HepG2 (cell line): ENCODE data around the gene SLC8A2. TPM values are rescaled to one million over a fixed set of nuclear protein-coding genes. Genes with fewer than 3 reads are reported as not detected.

Source experiments
- ATAC-seq: fragments of 200-7000 bp; cut with Tn5 transposase; 3 replicates; pipeline ENCODE4 v1.9.1; 2020; ENCODE audit warnings: mild to moderate bottlenecking, moderate library complexity
- BruUV-seq: library from RNA; stranded (reverse); fragments of 400-500 nt; replicated peaks from 2 replicates; lab custom pipeline; 2021; lab: Mats Ljungman, UMichigan
- CTCF ChIA-PET: fragments of 300-600 bp; formaldehyde crosslinking; extraction: SDS; loops from one replicate; lab custom pipeline; 2021; ENCODE audit warnings: low total read pairs, inconsistent platforms, low intra/inter-chr PET ratio; lab: Yijun Ruan, JAX
- POLR2A ChIA-PET: fragments of 350-600 bp; sonication (Branson Sonifier 250); formaldehyde crosslinking; loops from one replicate; lab custom pipeline; 2020; ENCODE audit warnings: antibody characterized with exemption, inconsistent platforms; lab: Yijun Ruan, JAX
- DNase-seq: peaks from one replicate; pipeline ENCODE4 v3.0.0-alpha.2; 2015; ENCODE audit warnings: low spot score
- FAIRE-seq: peaks from 3 replicates; lab custom pipeline; 2011; peaks lifted over from hg19 to GRCh38; lab: Jason Lieb, UNC
- H2AFZ ChIP-seq: one replicate; pipeline ENCODE4 v1.6.1; 2011; ENCODE audit warnings: low read length, inconsistent platforms
- H3K27ac ChIP-seq: fragments of 300-600 bp; 3 replicates; pipeline ENCODE4 v1.8.0; 2011; ENCODE audit warnings: mixed run types, mild to moderate bottlenecking, mixed read lengths, low read length, inconsistent platforms; ENCODE audit not compliant: insufficient read depth; ENCODE audit errors: extremely low read length
- H3K27me3 ChIP-seq, 2 experiments: fragments of 200-600 bp in 1 of 2; 2 replicates in 1 of 2; 3 replicates in 1 of 2; pipeline versions ENCODE4 v1.6.0 to v1.8.0; 2011; ENCODE audit warnings: low read length in 2 of 2, mild to moderate bottlenecking in 2 of 2, moderate library complexity in 2 of 2, inconsistent platforms in 1 of 2; ENCODE audit not compliant: insufficient read depth in 2 of 2, control insufficient read depth in 1 of 2
- H3K36me3 ChIP-seq, 2 experiments: fragments of 200-600 bp in 1 of 2; replicated peaks in 1 of 2; 2 replicates in 1 of 2; 3 replicates in 1 of 2; pipeline versions ENCODE4 v1.5.1 to v1.8.0; 2011; ENCODE audit warnings: low read length in 2 of 2, inconsistent platforms in 1 of 2; ENCODE audit not compliant: insufficient read depth in 2 of 2, control insufficient read depth in 1 of 2
- H3K4me1 ChIP-seq: 2 replicates; pipeline ENCODE4 v1.5.1; 2012; ENCODE audit warnings: low read length, inconsistent platforms; ENCODE audit not compliant: insufficient read depth
- H3K4me2 ChIP-seq: 2 replicates; pipeline ENCODE4 v1.6.0; 2011; ENCODE audit warnings: low read depth, low read length, inconsistent platforms
- H3K4me3 ChIP-seq, 3 experiments: fragments of 200-600 bp in 1 of 3; sonication (generic), shearing (Covaris generic) in 1 of 3; replicated peaks in 1 of 3; 2 replicates each; pipeline ENCODE4 v1.5.1; 2011 to 2016; ENCODE audit warnings: low read length in 3 of 3, inconsistent platforms in 2 of 3, low read depth in 2 of 3, mild to moderate bottlenecking in 2 of 3, control low read depth in 1 of 3, mixed read lengths in 1 of 3; ENCODE audit not compliant: insufficient read depth in 1 of 3
- H3K79me2 ChIP-seq: one replicate; pipeline ENCODE4 v1.6.1; 2011; ENCODE audit warnings: low read length, inconsistent platforms; ENCODE audit not compliant: insufficient read depth
- H3K9ac ChIP-seq: 2 replicates; pipeline ENCODE4 v1.6.0; 2011; ENCODE audit warnings: mild to moderate bottlenecking, low read depth, low read length, inconsistent platforms; ENCODE audit not compliant: insufficient read depth
- H3K9me3 ChIP-seq: 2 replicates; pipeline ENCODE4 v1.5.1; 2012; ENCODE audit warnings: mild to moderate bottlenecking, low read length
- H4K20me1 ChIP-seq: 2 replicates; pipeline ENCODE4 v1.6.0; 2011; ENCODE audit warnings: inconsistent platforms, mild to moderate bottlenecking, low read length, moderate library complexity; ENCODE audit not compliant: insufficient read depth
- MTF1 ChIP-seq: sonication (generic); formaldehyde crosslinking; IDR thresholded peaks from 2 replicates; pipeline ENCODE4 v1.5.0; 2020; ENCODE audit warnings: missing genetic modification reagents
- RFX1 ChIP-seq: fragments of 450-650 bp; IDR thresholded peaks from 2 replicates; pipeline ENCODE4 v1.6.1; 2017
- SRF ChIP-seq: IDR thresholded peaks from 2 replicates; pipeline ENCODE4 v1.6.1; 2011; ENCODE audit warnings: mild to moderate bottlenecking, low read depth, low read length, moderate library complexity
- ZMYM3 ChIP-seq: sonication (generic); formaldehyde crosslinking; IDR thresholded peaks from 2 replicates; pipeline ENCODE4 v1.5.1; 2020; ENCODE audit warnings: mild to moderate bottlenecking, missing genetic modification reagents
- WGBS: methylation state at CpG from one replicate; pipeline ENCODE4 v1.1.6; 2017; ENCODE audit warnings: low lambda C conversion rate; 5-methylcytosine and 5-hydroxymethylcytosine counted together
- in situ Hi-C: cut with HindIII; loops from 2 replicates; pipeline ENCODE4 v1.10.0; 2017; ENCODE audit warnings: low pct_unique_long_range_greater_than_20kb; ENCODE audit not compliant: extremely low pct_ligation_motif_present
- intact Hi-C: fragments of 100-400 bp; cut with micrococcal nuclease; formaldehyde crosslinking; loops from one replicate; pipeline ENCODE4 v1.10.0; 2022; ENCODE audit not compliant: unreplicated experiment
- polyA plus RNA-seq, 8 experiments: library from polyadenylated mRNA; depleted of rRNA in 3 of 8; stranded (reverse) in 7 of 8; unstranded in 1 of 8; fragments of >200 nt; fragmentation: Illumina TruSeq in 4 of 8; extraction: Trizol in 4 of 8; gene quantifications; 2 replicates each; pipeline versions ENCODE4 v1.2.1 to v1.2.3, GENCODE V29; 2011 to 2016; ENCODE audit warnings: low read depth in 4 of 8, missing spikeins in 1 of 8, mixed read lengths in 1 of 8; ENCODE audit not compliant: insufficient read depth in 1 of 8
- total RNA-seq, 5 experiments: library from RNA; depleted of rRNA; stranded (reverse); fragments of >200 nt; fragmentation: Illumina TruSeq; extraction: Trizol; gene quantifications; 2 replicates each; pipeline ENCODE4 v1.2.3, GENCODE V29; 2016; ENCODE audit warnings: low read depth in 1 of 5
- TF ChIP-seq, protein P1 (sequence below): sonication (generic); formaldehyde crosslinking; IDR thresholded peaks from 2 replicates; pipeline ENCODE4 v1.4.0; 2020; ENCODE audit warnings: missing genetic modification reagents, mild to moderate bottlenecking, borderline replicate concordance
- TF ChIP-seq, protein P2 (sequence below): sonication (generic); formaldehyde crosslinking; IDR thresholded peaks from 2 replicates; pipeline ENCODE4 v1.4.0; 2020; ENCODE audit warnings: missing genetic modification reagents, borderline replicate concordance
- TF ChIP-seq, protein P3 (sequence below): sonication (generic); formaldehyde crosslinking; IDR thresholded peaks from 2 replicates; pipeline ENCODE4; 2020; ENCODE audit warnings: missing genetic modification reagents, mild to moderate bottlenecking, borderline replicate concordance

Gene SLC8A2
- total and polyA plus RNA-seq, 2 of the 13 experiments (the other 11 are each of a cell fraction or from before 2014, with no cell fraction given) = 0.02 TPM; not detected in 1

DNA sequence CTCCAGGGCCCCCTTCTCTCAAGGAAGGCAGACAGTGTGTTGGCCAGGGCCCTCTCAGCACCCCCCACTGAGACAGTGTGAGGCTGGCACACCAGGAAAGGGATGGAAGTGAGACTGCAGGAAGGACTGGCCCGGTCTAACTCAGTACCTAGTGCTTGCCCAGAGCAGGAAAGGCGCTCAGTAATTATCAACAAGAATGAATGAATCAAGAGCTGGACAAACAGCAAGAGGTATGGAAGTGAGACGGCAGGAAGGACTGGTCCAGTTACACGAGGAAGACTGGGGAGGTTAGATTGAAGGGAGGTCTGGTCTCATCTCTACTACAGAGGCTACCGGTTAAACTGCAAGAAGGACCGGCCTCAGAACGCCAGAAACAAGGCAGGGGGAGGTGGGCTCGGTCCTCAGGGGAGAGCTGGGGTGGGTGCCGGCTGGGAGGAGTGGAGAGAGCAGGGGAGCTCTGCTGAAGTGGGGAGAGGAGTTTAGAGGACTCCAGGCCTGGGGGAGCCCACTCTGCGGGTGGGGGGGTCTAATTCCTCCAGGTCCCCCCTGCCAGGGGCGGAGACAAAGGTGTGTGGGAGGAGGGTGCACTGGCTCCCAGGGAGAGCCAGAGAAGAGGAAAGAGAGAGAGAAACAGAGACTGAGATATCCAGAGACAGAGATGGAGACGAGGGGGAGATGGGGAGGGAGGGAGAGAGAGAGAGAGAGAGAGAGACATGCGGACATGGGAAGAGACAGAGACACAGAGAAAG, 1.1 kb downstream of the SLC8A2 start:
- peak; percentile 61; the same call in 1 of the 2 replicates for TF ChIP-seq ZMYM3 (CRISPR knock-in tag)
- TF ChIP-seq RFX1 = no peak
- Histone ChIP-seq H2AFZ (no peak overlapping the region), H3K27me3 (peaks cover 3 to 43% of the 10 kb centered on the region in 2 experiments; a peak in 4 of 5 replicates), H3K4me2 (no peak overlapping the region), H3K4me1 (peaks cover 6% of the 10 kb centered on the region; the same call in 1 of the 2 replicates), H4K20me1 (no peaks in the 10 kb centered on the region), H3K79me2 (no peaks in the 10 kb centered on the region), H3K9ac (no peak overlapping the region), H3K9me3 (no peaks in the 10 kb centered on the region), H3K36me3 (no peaks in the 10 kb centered on the region), H3K27ac (no peak overlapping the region), H3K4me3 (no peak overlapping the region)
- BruUV-seq = no TSS peak
- no peak for ATAC-seq
- intact Hi-C loops = no loop called here
- WGBS = 19% methylated on average over 13 of the region's 13 CpGs
- no peak for FAIRE-seq
- DNase-seq = no peak
- CTCF ChIA-PET = no interaction called here
- in situ Hi-C loops = no loop called here
- POLR2A ChIA-PET = no interaction called here

DNA sequence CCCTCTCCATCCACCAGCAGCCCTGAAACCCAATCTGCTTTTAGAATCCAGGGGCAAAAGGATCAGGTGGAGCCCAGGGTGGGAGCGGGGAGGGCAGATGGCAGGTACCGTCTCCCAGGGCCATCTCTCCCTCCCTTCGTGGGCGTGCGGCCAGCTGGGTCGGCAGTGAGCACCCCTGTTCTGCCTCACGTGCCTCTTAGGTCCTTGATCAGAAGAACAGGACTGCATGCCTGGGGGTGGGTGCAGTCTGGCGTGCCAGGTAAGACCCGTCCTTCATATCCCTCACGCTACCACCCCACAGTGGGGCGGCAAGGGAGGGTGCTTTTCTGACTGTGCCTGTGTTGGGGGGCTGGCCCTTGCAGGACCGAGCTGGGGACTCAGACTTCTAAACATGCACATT, 2.0 kb downstream of the SLC8A2 start:
- ATAC-seq (no peak), FAIRE-seq (no peak), DNase-seq (no peak)
- no CpG with 5 or more reads among the region's 12 CpGs for WGBS
- H3K27ac ChIP-seq = no peak overlapping the region
- no peak overlapping the region for H2AFZ ChIP-seq
- no peak overlapping the region for H3K4me3 ChIP-seq
- BruUV-seq = no TSS peak
- H3K4me2 ChIP-seq = no peak overlapping the region
- H3K79me2 ChIP-seq = no peaks in the 10 kb centered on the region
- H3K27me3 ChIP-seq = peaks cover 3 to 51% of the 10 kb centered on the region in 2 experiments; a peak in 4 of 5 replicates
- no peaks in the 10 kb centered on the region for H3K36me3 ChIP-seq
- peaks cover 6% of the 10 kb centered on the region; the same call in 1 of the 2 replicates for H3K4me1 ChIP-seq
- TF ChIP-seq MTF1 (CRISPR knock-in tag) (no peak), SRF (no peak)
- TF ChIP-seq, protein P1, sequence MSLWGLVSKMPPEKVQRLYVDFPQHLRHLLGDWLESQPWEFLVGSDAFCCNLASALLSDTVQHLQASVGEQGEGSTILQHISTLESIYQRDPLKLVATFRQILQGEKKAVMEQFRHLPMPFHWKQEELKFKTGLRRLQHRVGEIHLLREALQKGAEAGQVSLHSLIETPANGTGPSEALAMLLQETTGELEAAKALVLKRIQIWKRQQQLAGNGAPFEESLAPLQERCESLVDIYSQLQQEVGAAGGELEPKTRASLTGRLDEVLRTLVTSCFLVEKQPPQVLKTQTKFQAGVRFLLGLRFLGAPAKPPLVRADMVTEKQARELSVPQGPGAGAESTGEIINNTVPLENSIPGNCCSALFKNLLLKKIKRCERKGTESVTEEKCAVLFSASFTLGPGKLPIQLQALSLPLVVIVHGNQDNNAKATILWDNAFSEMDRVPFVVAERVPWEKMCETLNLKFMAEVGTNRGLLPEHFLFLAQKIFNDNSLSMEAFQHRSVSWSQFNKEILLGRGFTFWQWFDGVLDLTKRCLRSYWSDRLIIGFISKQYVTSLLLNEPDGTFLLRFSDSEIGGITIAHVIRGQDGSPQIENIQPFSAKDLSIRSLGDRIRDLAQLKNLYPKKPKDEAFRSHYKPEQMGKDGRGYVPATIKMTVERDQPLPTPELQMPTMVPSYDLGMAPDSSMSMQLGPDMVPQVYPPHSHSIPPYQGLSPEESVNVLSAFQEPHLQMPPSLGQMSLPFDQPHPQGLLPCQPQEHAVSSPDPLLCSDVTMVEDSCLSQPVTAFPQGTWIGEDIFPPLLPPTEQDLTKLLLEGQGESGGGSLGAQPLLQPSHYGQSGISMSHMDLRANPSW (CRISPR knock-in tag) = no peak
- TF ChIP-seq, protein P2, sequence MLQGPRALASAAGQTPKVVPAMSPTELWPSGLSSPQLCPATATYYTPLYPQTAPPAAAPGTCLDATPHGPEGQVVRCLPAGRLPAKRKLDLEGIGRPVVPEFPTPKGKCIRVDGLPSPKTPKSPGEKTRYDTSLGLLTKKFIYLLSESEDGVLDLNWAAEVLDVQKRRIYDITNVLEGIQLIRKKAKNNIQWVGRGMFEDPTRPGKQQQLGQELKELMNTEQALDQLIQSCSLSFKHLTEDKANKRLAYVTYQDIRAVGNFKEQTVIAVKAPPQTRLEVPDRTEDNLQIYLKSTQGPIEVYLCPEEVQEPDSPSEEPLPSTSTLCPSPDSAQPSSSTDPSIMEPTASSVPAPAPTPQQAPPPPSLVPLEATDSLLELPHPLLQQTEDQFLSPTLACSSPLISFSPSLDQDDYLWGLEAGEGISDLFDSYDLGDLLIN = no peak
- TF ChIP-seq, protein P3, sequence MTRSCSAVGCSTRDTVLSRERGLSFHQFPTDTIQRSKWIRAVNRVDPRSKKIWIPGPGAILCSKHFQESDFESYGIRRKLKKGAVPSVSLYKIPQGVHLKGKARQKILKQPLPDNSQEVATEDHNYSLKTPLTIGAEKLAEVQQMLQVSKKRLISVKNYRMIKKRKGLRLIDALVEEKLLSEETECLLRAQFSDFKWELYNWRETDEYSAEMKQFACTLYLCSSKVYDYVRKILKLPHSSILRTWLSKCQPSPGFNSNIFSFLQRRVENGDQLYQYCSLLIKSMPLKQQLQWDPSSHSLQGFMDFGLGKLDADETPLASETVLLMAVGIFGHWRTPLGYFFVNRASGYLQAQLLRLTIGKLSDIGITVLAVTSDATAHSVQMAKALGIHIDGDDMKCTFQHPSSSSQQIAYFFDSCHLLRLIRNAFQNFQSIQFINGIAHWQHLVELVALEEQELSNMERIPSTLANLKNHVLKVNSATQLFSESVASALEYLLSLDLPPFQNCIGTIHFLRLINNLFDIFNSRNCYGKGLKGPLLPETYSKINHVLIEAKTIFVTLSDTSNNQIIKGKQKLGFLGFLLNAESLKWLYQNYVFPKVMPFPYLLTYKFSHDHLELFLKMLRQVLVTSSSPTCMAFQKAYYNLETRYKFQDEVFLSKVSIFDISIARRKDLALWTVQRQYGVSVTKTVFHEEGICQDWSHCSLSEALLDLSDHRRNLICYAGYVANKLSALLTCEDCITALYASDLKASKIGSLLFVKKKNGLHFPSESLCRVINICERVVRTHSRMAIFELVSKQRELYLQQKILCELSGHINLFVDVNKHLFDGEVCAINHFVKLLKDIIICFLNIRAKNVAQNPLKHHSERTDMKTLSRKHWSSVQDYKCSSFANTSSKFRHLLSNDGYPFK (CRISPR knock-in tag) = no peak
- H4K20me1 ChIP-seq = no peaks in the 10 kb centered on the region
- no peak overlapping the region for H3K9ac ChIP-seq
- no peaks in the 10 kb centered on the region for H3K9me3 ChIP-seq
- ChIA-PET POLR2A (no interaction called here), CTCF (no interaction called here)
- in situ Hi-C loops = no loop called here
- intact Hi-C loops = no loop called here
